Stimulated activated CD8-positive, alpha-beta memory T cell treated with anti-CD3 and anti-CD28 coated beads, Interleukin-4, amount 100 ng/mL, for 48 hours (primary cell): ENCODE data around the gene MPZL3.
"Not testable (repeated sequence)": the region's sequence is repeated elsewhere in the genome, so short reads cannot be mapped to it uniquely, and the experiment has no call there.

Source experiments
- DNase-seq: peaks from one replicate; pipeline ENCODE4 v3.0.0-alpha.2; 2020

MPZL3 gene

DNA sequence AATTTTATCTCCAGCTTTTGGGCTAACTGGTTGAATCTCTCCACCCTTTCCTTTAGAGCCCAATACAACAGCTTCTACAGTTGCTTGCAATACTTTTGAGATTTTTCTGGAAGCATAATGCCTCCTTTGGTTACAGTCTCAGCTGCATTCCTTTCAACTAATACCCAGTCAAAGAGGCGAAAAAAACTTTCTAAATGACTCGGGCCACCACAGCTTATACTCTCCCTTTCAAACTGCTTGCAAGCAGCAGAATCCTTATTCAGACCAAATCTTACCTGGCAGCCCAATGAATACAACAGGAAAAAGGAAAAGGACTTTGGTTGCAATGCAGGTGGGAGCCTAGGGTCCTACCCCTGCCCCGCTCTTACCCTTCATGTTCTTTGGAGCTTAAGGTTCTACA, 43.1 kb downstream of the MPZL3 start:
- no peak for DNase-seq

DNA sequence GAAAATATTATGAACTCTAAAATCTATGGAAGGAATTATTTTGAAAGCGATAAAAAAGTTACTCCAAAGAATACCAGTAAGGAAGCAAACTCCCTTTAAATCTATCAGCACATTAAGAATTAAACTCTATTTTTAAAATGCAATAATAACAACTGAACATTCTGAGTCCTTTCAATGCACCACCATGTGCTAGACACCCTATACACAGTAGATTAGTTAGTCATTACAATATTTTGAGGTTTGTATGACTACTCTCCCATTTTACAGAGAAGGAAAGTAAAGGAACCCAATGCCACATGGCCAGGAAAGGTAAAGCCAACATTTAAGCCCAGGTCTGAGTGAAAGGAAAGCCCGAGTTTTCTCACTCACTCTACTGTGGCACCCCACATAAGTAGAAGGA, 45.1 kb downstream of the MPZL3 start:
- no peak for DNase-seq

DNA sequence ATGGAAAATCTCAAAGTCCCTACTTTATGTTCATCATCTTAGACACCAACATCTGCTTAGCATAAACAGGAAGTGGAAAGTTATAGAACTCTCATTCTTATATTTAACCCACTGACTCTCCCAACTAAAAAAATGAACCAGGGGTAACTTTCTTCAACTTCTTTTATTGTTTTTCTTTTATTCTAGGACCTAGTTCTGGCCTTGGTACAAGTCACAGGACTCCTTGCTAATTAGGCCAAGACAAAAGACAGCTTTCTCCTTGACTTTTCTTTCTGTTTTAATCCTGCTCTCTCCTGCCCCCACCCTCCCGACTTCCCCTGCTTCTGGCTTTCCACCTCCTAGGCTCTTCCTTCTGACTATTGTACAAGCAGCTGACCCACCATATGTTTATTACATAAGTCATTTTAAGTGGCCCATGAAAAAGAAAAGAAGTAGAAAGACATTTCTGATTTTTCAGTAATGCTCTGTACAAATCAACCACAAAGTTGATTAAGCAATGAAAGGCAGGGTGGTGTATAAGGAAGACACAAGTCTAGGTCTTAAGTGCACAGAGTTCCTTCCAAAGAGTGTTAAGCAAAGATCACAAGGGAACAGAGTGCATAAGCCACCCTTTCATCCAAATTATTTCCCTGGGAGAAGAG, 45.7 kb downstream of the MPZL3 start:
- no peak for DNase-seq

DNA sequence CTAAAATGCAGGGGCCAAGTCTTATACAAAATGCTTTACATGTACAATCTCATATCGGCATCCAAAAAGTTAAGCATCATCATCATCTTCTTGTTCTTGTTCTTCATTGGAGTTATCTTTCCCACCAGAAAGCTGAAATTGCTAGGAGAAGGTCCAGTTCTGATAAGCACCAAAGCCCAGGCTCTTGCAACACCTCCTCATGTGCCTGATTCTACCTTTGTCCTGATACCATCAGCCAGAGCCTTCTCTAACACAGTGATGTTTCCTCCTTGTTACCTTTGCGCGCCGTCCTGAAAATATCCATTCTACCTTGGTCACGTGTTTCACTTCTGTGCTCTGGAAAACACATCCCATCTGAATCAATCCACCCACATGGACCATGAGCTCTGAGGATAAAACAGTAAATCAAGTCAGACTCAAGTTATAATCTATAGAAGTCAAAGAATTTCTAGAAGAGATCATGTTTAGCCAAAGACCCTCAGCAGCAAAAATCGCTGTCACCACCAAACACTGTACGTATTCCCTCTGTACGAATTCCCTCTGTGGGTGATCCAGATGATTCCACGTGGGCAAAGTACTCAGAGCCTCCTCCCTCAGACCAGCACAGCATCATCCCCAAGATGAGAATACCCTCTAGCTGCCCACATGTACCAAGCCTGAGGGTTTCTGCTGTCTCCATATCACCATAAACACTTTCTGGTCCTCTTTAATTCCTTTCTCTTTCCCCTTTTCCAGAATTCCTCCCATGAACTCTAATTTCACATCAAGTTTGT, 46.4 kb downstream of the MPZL3 start:
- DNase-seq, result no peak

DNA sequence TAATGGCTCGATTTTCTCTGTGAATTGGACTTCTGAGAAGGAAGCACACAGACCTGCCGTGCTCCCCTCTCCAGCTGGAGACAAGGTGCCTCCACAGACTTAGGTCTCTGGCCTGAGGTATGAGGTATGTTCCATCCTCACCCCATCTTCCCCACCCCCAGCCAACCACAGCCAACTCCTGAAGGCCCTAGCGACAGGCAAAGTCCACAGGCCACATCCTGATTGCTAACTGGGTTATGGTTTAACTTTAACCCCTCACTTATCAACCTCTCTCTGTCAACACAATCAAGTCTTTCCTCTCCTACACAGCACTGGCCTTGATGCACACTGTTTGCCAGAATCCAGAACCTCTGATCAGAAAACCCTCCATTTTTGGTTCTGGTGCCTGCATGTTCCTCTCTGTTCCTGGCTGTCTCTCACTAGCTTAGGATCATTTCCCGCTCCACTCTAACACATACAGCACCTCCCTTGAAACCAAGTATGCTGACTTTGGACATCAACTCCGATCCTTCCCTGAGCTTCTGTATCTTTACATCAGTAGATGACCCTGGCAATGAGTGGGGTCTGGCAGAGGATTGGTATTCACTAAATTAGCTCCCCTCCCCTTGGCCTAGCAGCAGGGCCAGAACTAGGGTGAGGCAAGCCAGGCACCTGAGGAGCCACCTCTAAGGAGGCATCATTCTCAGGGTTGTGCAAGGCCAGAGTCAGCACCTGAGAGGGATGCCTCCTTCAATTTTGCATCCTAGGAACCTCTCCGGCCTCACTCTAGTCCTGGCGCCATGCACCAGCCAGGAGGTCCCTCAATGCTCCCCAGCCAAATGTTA, 49.4 kb downstream of the MPZL3 start:
- peak; percentile 85 for DNase-seq

DNA sequence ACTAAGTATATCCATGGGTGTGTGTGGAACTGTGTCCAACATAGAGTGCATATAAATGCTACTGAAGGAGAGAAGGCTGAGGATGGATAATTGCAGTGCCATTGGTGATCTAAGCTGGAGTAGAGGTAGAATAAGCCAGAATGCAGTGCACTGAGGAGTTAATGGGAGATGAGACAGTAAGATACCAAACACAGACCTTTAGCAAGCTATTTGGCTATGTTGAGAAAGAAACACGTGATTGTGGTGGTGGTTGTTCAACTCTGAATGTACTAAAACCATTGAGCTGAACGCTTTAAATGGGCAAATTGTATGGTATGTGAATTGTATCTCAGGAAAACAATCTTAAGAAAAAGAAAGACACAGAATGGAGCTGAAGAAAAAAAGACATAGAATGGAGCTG, 50.2 kb downstream of the MPZL3 start:
- DNase-seq, result no peak

DNA sequence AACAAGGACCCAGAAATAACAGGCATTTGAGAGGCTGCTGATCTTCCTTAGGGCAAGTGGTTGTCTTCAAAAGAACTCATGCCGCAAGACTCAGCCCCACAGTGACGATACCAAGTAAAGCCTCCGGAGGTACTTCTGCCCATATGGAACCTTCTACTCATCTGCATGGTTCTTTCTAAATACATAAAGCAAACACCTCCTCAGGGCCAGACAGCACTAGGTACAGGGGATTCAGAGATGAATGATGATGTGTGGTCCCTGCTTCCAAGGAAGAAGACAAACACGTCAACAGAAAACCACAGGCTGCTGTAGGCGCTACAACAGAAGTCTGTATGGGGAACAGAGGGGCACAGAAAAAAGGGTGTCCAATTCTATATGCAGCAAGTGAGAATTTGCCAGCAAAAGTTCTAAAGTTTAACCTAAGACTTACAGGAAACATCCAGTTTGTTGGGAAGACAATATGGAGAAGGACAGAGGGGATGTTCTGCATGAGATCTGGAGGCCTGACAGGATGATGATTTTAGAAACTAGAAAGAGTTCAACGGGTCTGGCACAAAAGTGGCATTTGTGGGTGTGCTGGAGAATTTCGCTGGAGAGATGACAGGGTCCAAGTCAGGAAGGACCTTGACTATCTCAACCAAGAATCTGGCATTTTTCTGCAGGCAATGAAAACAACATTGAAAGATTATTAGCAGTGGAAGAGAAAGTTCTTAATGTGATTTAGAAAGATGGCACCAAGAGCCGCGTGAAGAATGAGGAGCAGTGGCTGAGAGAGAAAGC, 51.1 kb downstream of the MPZL3 start:
- peak; percentile 71 for DNase-seq

DNA sequence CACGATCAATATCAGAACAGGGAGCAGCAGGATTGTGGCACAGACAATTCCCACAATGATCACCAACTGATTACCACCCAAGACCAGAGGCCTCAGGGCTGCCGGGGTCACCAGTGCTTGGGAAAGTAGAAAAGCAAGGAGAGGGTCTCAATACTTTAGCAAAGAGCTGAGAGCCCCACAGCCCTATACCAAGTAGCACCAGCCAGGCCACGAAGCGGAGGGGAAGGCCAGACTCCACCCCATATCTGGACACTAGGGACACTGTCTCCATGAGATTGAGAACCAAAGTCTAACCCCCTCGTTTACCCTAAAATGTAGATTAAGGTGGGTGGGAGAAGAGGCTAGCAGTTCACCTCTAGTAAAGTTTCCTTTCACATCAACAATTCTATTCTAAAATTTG, 51.7 kb downstream of the MPZL3 start:
- peak; percentile 62 for DNase-seq

DNA sequence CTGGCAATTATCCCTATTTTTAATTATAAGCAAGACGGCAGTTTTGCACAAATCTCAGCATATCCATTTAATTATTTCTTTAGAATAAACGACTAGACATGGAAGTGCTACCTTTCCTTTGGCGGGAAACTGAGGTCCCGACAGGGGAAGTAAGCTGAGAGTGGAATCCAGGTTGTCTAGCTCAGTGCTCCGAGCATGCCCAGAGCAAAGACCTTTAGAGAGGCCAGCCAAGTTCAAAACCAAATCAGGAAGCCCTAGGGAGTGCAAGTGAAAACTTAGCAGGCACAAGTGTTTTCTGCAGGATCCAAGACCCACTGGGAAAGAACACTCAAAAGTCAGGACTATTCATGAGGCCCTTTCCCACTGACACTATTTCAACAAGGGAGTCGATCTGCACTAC, 53.0 kb downstream of the MPZL3 start:
- no peak for DNase-seq

DNA sequence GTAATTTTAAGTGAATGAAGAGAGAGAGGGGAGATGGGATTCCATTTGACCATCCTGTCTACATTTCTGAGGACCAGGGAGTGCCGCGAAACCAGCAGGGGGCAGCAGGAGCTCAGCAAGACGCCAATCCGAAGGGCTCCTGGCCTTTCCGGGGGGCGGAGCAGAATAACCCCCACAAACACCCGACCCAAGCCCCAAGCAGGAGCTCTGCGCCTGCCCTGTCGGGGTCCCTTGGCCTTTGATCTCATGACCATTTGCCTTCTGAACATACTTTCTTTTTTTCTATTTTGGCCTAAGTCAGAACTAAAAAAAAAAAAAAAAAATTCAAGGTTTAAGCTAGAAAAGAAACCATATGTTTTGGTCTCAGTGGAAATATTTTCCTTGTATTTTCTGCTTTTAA, 53.8 kb downstream of the MPZL3 start:
- DNase-seq, result peak; percentile 94

DNA sequence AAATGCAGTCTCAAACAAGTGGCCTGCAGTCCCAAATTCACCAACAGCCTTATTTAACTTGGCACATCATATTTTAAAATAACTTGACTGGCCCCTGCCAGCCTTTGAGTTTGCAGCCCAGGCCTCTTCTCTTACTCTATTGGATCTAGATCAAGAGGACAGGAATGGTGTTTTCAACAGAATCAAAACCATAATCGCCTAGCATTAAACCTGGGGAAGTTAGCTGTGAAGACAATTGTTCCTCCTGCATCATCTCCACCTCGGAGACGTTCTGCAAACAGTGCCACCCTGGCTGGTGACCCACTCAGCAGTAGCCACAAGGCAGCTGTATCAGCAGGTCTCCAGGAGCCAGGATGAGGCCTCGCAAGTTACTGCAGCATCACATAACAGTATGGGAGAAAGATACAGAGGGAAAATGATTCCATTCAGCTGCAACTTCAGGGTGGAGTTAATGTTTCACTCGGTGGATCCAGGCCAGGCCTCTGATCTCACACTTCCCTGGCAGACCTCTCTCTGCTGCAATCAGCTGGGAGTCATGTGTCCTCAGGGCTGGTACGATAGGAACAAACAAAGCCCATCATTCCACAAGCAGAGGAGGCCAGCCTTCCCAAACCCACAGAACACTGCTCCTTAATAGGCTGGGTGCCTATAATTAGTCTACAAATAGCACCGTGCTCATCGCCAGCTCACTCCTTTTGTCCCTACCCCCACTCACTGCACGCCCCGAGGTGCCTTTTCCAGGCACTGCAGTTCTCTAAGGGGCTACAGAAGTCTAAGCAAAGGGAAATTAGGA, 57.1 kb downstream of the MPZL3 start:
- no peak for DNase-seq

DNA sequence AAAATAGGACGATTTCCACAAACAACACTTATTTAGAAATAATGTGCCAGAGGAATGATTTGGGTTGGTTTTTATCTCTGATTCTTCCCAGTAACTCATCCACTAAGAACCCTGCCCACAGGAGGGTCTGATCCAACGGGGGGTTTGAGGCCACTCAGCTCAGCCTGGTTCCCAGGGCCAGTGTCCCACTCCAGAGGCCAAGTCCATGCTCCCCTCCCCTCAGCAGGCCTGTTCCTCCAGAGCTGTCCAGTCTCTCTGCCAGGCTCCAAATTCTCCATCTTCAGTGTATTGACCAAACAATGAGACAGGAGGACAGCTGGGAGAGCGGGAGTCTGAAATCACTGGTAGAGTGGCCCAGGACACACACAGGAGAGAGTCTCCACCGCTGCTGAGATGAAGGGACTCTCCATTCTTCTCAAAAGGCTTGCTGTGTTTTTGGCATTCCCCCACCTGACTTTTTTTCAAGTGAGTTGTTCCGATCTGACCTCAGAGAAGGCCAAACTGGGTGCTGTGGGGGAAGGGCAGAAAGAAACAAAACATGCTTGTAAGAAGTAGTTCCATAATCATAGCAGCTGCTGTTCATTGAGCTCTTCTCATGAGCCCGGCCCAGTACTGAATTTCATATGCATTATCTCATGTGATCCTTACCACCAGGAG, 58.1 kb downstream of the MPZL3 start:
- no peak for DNase-seq

DNA sequence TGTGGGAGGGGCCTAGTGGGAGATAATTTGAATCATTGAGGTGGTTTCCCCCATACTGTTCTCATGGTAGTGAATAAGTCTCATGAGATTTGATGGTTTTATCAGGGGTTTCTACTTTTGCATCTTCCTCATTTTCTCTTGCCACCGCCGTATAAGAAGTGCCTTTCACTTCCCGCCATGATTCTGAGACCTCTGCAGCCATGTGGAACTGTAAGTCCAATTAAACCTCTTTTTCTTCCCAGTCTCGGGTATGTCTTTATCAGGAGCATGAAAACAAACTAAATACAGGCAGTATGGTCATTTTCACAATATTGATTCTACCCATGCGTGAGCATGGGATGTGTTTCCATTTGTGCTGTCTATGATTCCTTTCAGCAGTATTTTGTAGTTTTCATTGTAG, 59.3 kb downstream of the MPZL3 start:
- DNase-seq, result not testable (repeated sequence)

DNA sequence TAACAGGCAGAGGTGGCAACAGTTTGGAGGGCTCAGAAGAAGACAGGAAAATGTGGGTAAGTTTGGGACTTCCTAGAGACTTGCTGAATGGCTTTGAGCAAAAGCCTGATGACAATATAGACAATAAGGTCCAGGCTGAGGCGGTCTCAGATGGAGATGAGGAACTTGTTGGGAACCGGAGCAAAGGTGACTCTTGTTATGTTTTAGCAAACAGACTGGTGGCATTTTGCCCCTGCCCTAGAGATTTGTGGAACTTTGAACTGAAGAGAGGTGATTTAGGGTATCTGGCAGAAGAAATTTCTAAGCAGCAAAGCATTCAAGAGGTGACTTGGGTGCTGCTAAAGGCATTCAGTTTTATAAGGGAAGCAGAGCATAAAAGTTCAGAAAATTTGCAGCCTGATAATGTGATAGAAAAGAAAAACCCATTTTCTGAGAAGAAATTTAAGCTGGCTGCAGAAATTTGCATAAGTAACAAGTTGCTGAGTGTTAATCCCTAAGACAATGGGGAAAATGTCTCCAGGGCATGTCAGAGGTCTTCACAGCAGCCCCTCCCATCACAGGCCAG, 61.1 kb downstream of the MPZL3 start:
- DNase-seq, result not testable (repeated sequence)

DNA sequence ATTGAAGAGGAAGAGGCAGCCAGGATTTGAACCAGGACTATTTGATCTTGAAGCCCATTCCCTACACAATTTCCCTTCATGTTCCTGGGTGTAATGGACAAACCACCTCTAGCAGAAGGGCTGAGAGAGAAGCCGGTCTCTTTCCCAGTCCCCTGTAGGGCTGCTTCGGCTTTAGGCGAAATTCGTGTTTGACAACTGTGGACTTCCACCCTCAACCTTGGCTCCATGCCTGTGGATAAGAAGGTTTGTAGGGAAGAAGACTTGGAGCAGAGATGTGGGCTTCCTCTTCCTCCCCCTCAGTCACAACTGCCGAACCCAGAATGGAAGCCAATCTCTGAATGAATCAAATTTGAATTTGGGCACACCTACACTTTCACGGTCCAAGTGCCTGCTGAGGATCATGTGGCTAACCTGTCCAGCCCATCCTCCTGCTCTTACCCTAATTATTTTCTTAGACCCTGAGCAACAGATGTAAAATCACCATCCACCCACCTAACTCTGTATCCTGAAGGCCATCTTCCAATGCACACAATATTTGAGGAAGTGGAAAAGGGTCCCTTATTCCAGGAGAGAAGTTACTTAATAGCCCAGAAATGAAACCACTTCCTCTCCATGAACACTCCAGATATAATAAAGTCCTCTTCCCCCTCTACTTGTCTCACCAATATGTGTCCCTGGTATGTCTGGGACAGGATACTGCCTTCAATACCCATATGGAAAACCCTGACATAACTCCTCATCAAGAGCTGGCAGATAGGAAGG, 65.6 kb downstream of the MPZL3 start:
- no peak for DNase-seq

DNA sequence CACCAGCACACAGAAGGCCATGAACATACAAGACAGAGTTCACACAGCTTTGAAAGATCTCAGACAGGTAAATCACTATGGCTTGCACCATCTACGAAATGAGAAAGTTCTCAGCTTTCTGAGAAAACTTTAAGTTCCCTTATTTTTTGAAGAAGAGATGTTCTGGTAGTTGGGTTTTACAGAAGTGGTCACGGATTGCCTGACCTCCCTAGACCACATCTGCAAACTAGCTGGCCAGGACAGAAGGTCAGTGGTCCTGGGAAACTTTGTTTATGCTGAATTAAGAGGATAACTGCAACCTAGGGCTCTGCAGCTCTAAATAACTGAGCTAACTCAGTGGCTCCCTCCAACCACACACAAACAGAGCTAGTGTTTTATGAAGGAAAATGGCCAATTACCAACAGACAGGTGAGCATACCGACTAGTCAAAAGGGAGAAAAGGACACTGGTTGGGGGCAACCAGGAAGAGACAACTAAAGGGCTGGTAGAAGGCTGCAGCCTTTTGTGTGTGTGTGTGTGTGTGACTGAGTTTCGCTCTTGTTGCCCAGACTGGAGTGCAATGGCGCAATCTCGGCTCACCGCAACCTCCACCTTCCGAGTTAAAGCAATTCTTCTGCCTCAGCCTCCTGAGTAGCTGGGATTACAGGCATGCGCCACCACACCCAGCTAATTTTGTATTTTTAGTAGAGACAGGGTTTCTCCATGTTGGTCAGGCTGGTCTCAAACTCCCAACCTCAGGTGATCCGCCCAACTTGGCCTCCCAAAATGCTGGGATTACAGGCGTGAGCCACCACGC, 67.2 kb downstream of the MPZL3 start:
- DNase-seq, result no peak

DNA sequence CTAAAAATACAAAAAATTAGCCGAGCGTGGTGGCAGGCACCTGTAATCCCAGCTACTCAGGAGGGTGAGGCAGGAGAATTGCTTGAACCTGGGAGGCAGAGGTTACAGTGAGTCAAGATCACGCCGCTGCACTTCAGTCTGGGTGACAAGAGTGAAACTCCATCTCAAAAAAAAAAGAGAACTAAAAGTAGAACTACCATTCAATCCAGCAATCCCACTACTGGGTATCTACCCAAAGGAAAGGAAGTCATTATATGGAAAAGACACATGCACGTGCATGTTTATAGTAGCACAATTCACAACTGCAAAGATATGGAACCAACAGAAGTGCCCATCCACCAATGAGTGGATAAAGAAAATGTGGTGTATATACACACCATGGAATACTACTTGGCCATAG, 68.5 kb downstream of the MPZL3 start:
- not testable (repeated sequence) for DNase-seq

DNA sequence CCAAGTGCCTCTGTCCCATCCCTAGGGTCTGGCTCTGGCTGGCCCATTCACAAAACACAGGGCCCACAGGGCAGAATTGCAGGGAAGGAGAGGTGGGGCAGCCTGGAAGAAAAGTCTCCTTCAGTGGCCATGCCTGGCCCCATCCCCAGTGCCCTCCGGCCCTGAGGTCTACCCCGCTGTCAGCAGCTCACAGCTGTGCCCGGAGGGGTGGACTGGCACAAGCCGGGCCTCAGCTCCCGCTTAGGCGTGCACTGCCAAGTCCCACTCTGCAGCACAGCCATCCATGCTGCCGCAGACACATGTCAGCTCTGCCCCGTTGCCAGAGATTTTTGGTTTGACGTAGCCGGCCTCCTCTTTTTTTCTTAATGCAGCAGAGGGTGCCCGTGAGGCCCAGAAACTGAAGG, 71.9 kb downstream of the MPZL3 start:
- DNase-seq, result no peak

DNA sequence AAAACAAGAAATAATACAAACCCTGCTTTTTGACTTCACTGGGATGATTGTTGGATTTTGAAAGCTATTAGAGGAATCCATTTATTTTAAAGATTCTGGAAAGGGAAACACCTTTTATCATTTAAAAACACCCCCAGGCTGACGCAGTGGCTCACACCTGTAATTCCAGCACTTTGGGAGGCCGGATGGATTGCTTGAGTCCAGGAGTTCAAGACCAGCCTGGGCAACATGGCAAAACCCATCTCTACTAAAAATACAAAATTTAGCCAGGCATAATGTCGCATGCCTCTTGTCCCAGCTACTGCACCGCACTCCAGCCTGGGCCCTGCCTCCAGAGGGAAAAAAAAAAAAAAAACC, 75.4 kb downstream of the MPZL3 start:
- no peak for DNase-seq
